Spleen (tissue), 7 donors: ENCODE measurements around the gene PITPNB.

Source experiments
- POLR2A ChIP-seq, 3 donors: fragments of 450-650 bp; IDR thresholded peaks; one replicate each; pipeline ENCODE4 v1.5.1; 2017; ENCODE audit warnings: antibody characterized with exemption in 3 of 3, mild to moderate bottlenecking in 1 of 3
- TF ChIP-seq, protein P1 (sequence below), 11 experiments: fragments of 200-600 bp in 7 of 11; fragments of 450-650 bp in 4 of 11; sonication (generic) in 4 of 11; IDR thresholded peaks in 8 of 11; conservative IDR thresholded peaks in 3 of 11; 1 replicate in 7 of 11; 2 replicates in 4 of 11; pipeline versions ENCODE4 v1.4.0 to v1.8.0; 2016 to 2021; ENCODE audit warnings: antibody characterized with exemption in 11 of 11, inconsistent platforms in 4 of 11, mild to moderate bottlenecking in 1 of 11
- donor health status: DM: no; HTN: no; CAD: no; lungs with moderate emphysema.
- donor health status: DM: no; HTN: no; CAD: no.
- donor health status: DM: no; HTN: no; CAD: no.

DNA sequence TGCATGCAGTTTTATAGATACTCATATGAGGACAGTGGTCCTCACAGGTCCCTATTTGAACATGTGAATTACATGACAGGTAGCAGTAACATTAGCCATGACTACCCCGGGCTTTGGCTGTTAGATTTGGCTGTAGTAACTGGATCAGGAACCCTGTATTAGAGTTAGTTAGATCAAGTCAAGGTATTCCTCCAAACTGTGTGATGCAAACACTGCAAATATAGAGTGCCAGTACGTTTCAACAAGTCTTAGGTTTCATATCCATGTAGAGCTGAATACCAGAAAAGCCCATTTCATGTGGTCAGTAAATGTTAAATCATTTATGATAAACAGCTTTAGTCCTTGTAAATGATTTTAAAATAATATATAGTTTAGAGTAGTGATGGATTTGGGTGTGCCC is 29.5 kb upstream of the PITPNB start:
- TF ChIP-seq, protein P1, sequence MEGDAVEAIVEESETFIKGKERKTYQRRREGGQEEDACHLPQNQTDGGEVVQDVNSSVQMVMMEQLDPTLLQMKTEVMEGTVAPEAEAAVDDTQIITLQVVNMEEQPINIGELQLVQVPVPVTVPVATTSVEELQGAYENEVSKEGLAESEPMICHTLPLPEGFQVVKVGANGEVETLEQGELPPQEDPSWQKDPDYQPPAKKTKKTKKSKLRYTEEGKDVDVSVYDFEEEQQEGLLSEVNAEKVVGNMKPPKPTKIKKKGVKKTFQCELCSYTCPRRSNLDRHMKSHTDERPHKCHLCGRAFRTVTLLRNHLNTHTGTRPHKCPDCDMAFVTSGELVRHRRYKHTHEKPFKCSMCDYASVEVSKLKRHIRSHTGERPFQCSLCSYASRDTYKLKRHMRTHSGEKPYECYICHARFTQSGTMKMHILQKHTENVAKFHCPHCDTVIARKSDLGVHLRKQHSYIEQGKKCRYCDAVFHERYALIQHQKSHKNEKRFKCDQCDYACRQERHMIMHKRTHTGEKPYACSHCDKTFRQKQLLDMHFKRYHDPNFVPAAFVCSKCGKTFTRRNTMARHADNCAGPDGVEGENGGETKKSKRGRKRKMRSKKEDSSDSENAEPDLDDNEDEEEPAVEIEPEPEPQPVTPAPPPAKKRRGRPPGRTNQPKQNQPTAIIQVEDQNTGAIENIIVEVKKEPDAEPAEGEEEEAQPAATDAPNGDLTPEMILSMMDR (IDR thresholded peaks at IDR 0.05 in 8 of 11, conservative IDR thresholded peaks at IDR 0.05 in 3 of 11): no peak
- no peak for TF ChIP-seq POLR2A (IDR thresholded peaks at IDR 0.05)
